HAP-1 (cell line): ENCODE data around the gene ZDHHC8.

Experiments
- DNase-seq, 2 experiments: peaks; one replicate each; pipeline ENCODE4 v3.0.0-alpha.2; 2016 to 2020; ENCODE audit warnings: low spot score in 2 of 2
- H3K27me3 ChIP-seq: fragments of 250-450 bp; sonication (Bioruptor Pico); 2 replicates; pipeline ENCODE4 v1.5.1; 2020; ENCODE audit warnings: low read depth, mild to moderate bottlenecking, moderate library complexity
- H3K36me3 ChIP-seq: fragments of 250-450 bp; sonication (Bioruptor Pico); replicated peaks from 2 replicates; pipeline ENCODE4 v1.5.1; 2020; ENCODE audit warnings: mild to moderate bottlenecking
- H3K4me1 ChIP-seq: fragments of 250-450 bp; sonication (Bioruptor Pico); 2 replicates; pipeline ENCODE4 v1.5.1; 2020; ENCODE audit warnings: mild to moderate bottlenecking
- H3K4me3 ChIP-seq: fragments of 250-450 bp; sonication (Bioruptor Pico); 2 replicates; pipeline ENCODE4 v1.5.1; 2020; ENCODE audit warnings: mild to moderate bottlenecking, moderate library complexity
- H3K9me3 ChIP-seq: fragments of 250-450 bp; sonication (Bioruptor Pico); 2 replicates; pipeline ENCODE4 v1.5.1; 2020; ENCODE audit warnings: mild to moderate bottlenecking, moderate library complexity
- in situ Hi-C: fragments of 300-500 bp; cut with MboI; formaldehyde crosslinking; loops from 3 replicates; pipeline ENCODE4 v1.14.3; 2020; ENCODE audit warnings: low sequenced_read_pairs, inconsistent platforms, mixed read lengths

The ZDHHC8 gene

GRCh38 chr22:20090730-20091240 lies 40.8 kb upstream of the ZDHHC8 start:
- DNase-seq: no peak
- H3K4me3 ChIP-seq: no peak overlapping the region
- in situ Hi-C loops: no loop called here
- no peaks in the 10 kb centered on the region for H3K9me3 ChIP-seq
- no peaks in the 10 kb centered on the region for H3K4me1 ChIP-seq
- H3K36me3 ChIP-seq: peaks cover 100% of the 10 kb centered on the region
- no peaks in the 10 kb centered on the region for H3K27me3 ChIP-seq

- DNase-seq: no peak
- no peaks in the 10 kb centered on the region for H3K9me3 ChIP-seq
- no peaks in the 10 kb centered on the region for H3K27me3 ChIP-seq
- peaks cover 100% of the 10 kb centered on the region for H3K36me3 ChIP-seq
- no peak overlapping the region for H3K4me3 ChIP-seq
- H3K4me1 ChIP-seq: no peaks in the 10 kb centered on the region
- in situ Hi-C loops: no loop called here
Measured at GRCh38 chr22:20091690-20092476, 39.7 kb upstream of the ZDHHC8 start.

GRCh38 chr22:20092477-20092854 lies 39.1 kb upstream of the ZDHHC8 start:
- no peaks in the 10 kb centered on the region for H3K4me1 ChIP-seq
- H3K4me3 ChIP-seq: no peak overlapping the region
- in situ Hi-C loops: no loop called here
- DNase-seq: no peak
- no peaks in the 10 kb centered on the region for H3K9me3 ChIP-seq
- no peaks in the 10 kb centered on the region for H3K27me3 ChIP-seq
- peaks cover 100% of the 10 kb centered on the region for H3K36me3 ChIP-seq

GRCh38 chr22:20093418-20094196 lies 38.0 kb upstream of the ZDHHC8 start:
- DNase-seq: no peak
- no peak overlapping the region for H3K4me3 ChIP-seq
- in situ Hi-C loops: no loop called here
- H3K36me3 ChIP-seq: peaks cover 96% of the 10 kb centered on the region
- H3K4me1 ChIP-seq: no peaks in the 10 kb centered on the region
- H3K27me3 ChIP-seq: no peaks in the 10 kb centered on the region
- H3K9me3 ChIP-seq: no peaks in the 10 kb centered on the region

GRCh38 chr22:20094197-20094807 lies 37.3 kb upstream of the ZDHHC8 start:
- H3K27me3 ChIP-seq: no peaks in the 10 kb centered on the region
- in situ Hi-C loops: no loop called here
- H3K4me1 ChIP-seq: no peaks in the 10 kb centered on the region
- H3K36me3 ChIP-seq: peaks cover 96% of the 10 kb centered on the region
- no peak for DNase-seq
- H3K9me3 ChIP-seq: no peaks in the 10 kb centered on the region
- no peak overlapping the region for H3K4me3 ChIP-seq

GRCh38 chr22:20095521-20095920 lies 36.1 kb upstream of the ZDHHC8 start:
- Histone ChIP-seq H3K36me3 (peaks cover 96% of the 10 kb centered on the region), H3K9me3 (no peaks in the 10 kb centered on the region), H3K27me3 (no peaks in the 10 kb centered on the region), H3K4me3 (no peak overlapping the region), H3K4me1 (no peaks in the 10 kb centered on the region)
- in situ Hi-C loops: no loop called here
- no peak for DNase-seq

GRCh38 chr22:20096574-20097420 lies 34.8 kb upstream of the ZDHHC8 start:
- H3K4me3 ChIP-seq: no peak overlapping the region
- in situ Hi-C loops: no loop called here
- no peaks in the 10 kb centered on the region for H3K27me3 ChIP-seq
- peaks cover 96% of the 10 kb centered on the region for H3K36me3 ChIP-seq
- no peaks in the 10 kb centered on the region for H3K4me1 ChIP-seq
- no peaks in the 10 kb centered on the region for H3K9me3 ChIP-seq
- DNase-seq: no peak

GRCh38 chr22:20099099-20099711 lies 32.4 kb upstream of the ZDHHC8 start:
- H3K9me3 ChIP-seq: no peaks in the 10 kb centered on the region
- DNase-seq: no peak
- peaks cover 93% of the 10 kb centered on the region for H3K36me3 ChIP-seq
- no peaks in the 10 kb centered on the region for H3K27me3 ChIP-seq
- no peak overlapping the region for H3K4me3 ChIP-seq
- H3K4me1 ChIP-seq: peaks cover 3% of the 10 kb centered on the region; the same call in 1 of the 2 replicates
- in situ Hi-C loops: no loop called here

- in situ Hi-C loops: no loop called here
- peaks cover 93% of the 10 kb centered on the region for H3K36me3 ChIP-seq
Measured at GRCh38 chr22:20101638-20102037, 30.0 kb upstream of the ZDHHC8 start.

GRCh38 chr22:20102203-20102780 lies 29.3 kb upstream of the ZDHHC8 start:
- Histone ChIP-seq H3K4me3 (no peak overlapping the region), H3K36me3 (peaks cover 93% of the 10 kb centered on the region), H3K4me1 (peaks cover 3% of the 10 kb centered on the region; the same call in 1 of the 2 replicates), H3K9me3 (no peaks in the 10 kb centered on the region), H3K27me3 (no peaks in the 10 kb centered on the region)
- in situ Hi-C loops: no loop called here
- DNase-seq: no peak

More at GRCh38 chr22:20101638-20102037, 30.0 kb upstream of the ZDHHC8 start:
- no peak for DNase-seq
- no peak overlapping the region for H3K4me3 ChIP-seq
- H3K9me3 ChIP-seq: no peaks in the 10 kb centered on the region
- no peaks in the 10 kb centered on the region for H3K27me3 ChIP-seq
- peaks cover 3% of the 10 kb centered on the region; the same call in 1 of the 2 replicates for H3K4me1 ChIP-seq

- Histone ChIP-seq H3K9me3 (no peaks in the 10 kb centered on the region), H3K4me3 (no peak overlapping the region), H3K4me1 (peaks cover 3% of the 10 kb centered on the region; the same call in 1 of the 2 replicates), H3K36me3 (peaks cover 97% of the 10 kb centered on the region), H3K27me3 (no peaks in the 10 kb centered on the region)
- in situ Hi-C loops: no loop called here
- no peak for DNase-seq
Measured at GRCh38 chr22:20105456-20106204, 26.0 kb upstream of the ZDHHC8 start.

GRCh38 chr22:20106205-20106848 lies 25.3 kb upstream of the ZDHHC8 start:
- peaks cover 3% of the 10 kb centered on the region; the same call in 1 of the 2 replicates for H3K4me1 ChIP-seq
- no peaks in the 10 kb centered on the region for H3K27me3 ChIP-seq
- in situ Hi-C loops: no loop called here
- peaks cover 97% of the 10 kb centered on the region for H3K36me3 ChIP-seq
- no peaks in the 10 kb centered on the region for H3K9me3 ChIP-seq
- DNase-seq: no peak
- H3K4me3 ChIP-seq: no peak overlapping the region
